Endodermal cell (in vitro differentiated cells): ENCODE measurements around the gene APOH. TPM values are rescaled to one million over a fixed set of nuclear protein-coding genes. Genes with fewer than 3 reads are reported as not detected.

ENCODE experiments used
- DNase-seq: peaks from one replicate; pipeline ENCODE4 v3.0.0-alpha.2; 2017
- H3K27ac ChIP-seq: 2 replicates; pipeline ENCODE4 v1.5.1; 2013; ENCODE audit warnings: mild to moderate bottlenecking, low read depth, low read length, moderate library complexity
- H3K27me3 ChIP-seq: 2 replicates; pipeline ENCODE4 v1.6.1; 2013; ENCODE audit warnings: mild to moderate bottlenecking, low read length, moderate library complexity; ENCODE audit not compliant: insufficient read depth, control insufficient read depth, poor library complexity, severe bottlenecking
- H3K36me3 ChIP-seq: 2 replicates; pipeline ENCODE4 v1.7.0; 2013; ENCODE audit warnings: mild to moderate bottlenecking, low read length, moderate library complexity; ENCODE audit not compliant: control insufficient read depth, insufficient read depth
- H3K4me1 ChIP-seq: one replicate; pipeline ENCODE4 v1.7.0; 2013; ENCODE audit warnings: low read length; ENCODE audit not compliant: control insufficient read depth, insufficient read depth
- H3K4me3 ChIP-seq: 2 replicates; pipeline ENCODE4 v1.5.1; 2013; ENCODE audit warnings: mild to moderate bottlenecking, low read length, moderate library complexity
- H3K9ac ChIP-seq: 2 replicates; pipeline ENCODE4 v1.6.1; 2013; ENCODE audit warnings: mild to moderate bottlenecking, low read length, moderate library complexity; ENCODE audit not compliant: poor library complexity, severe bottlenecking; ENCODE audit errors: extremely low read depth
- H3K9me3 ChIP-seq: 2 replicates; pipeline ENCODE4 v1.6.1; 2013; ENCODE audit warnings: mild to moderate bottlenecking, low read length, moderate library complexity; ENCODE audit not compliant: control insufficient read depth
- H3K27ac Mint-ChIP-seq: 2 replicates; pipeline ENCODE4 v1.8.0; 2020; ENCODE audit warnings: mixed read lengths
- H3K27me3 Mint-ChIP-seq: 2 replicates; pipeline ENCODE4 v1.8.0; 2021; ENCODE audit warnings: mild to moderate bottlenecking, mixed read lengths; ENCODE audit not compliant: insufficient read depth
- H3K36me3 Mint-ChIP-seq: 2 replicates; pipeline ENCODE4 v1.8.0; 2020; ENCODE audit warnings: low read depth, mixed read lengths
- H3K4me1 Mint-ChIP-seq: 2 replicates; pipeline ENCODE4 v1.8.0; 2020; ENCODE audit warnings: mixed read lengths
- H3K4me3 Mint-ChIP-seq: 2 replicates; pipeline ENCODE4 v1.8.0; 2020; ENCODE audit warnings: mild to moderate bottlenecking, moderate library complexity, mixed read lengths
- H3K9me3 Mint-ChIP-seq: 2 replicates; pipeline ENCODE4 v1.8.0; 2020; ENCODE audit warnings: mild to moderate bottlenecking, mixed read lengths
- CTCF ChIP-seq: fragments of 200-600 bp; sonication (generic); conservative IDR thresholded peaks from 2 replicates; pipeline ENCODE4 v1.5.0; 2021; ENCODE audit warnings: antibody characterized with exemption, mild to moderate bottlenecking
- WGBS, 2 experiments: methylation state at CpG; one replicate each; pipeline versions ENCODE4 v1.1.5 to v1.1.7; 2013; ENCODE audit warnings: missing lambda C conversion rate in 2 of 2, mixed read lengths in 1 of 2; ENCODE audit not compliant: insufficient coverage in 1 of 2, insufficient read length in 1 of 2; 5-methylcytosine and 5-hydroxymethylcytosine counted together
- total RNA-seq, 2 donors: library from RNA; stranded (reverse); fragmentation: NEBNext Ultra II Directional in 1 of 2; extraction: Animal tissue kit (Norgen Biotek cat#: 25700) in 1 of 2; gene quantifications; 2 replicates in 1 of 2; 3 replicates in 1 of 2; pipeline ENCODE4 v1.2.1, GENCODE V29; 2021

Gene APOH
- total RNA-seq, 2 donors from 2014 or later, result not detected

DNA sequence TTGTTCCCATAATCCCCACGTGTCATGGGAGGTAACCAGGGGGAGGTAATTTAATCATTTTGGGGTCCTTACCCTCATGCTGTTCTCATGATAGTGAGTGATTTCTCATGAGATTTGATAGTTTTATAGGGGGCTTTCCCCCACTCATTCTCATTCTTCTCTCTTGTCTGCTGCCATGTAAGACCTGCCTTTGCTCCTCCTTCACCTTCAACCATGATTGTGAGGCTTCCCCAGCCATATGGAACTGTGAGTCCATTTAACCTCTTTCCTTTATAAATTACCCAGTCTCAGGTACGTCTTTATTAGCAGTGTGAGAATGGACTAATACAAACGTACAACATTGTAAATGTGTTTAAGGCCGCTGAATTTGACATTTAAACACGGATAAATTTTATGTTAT lies 35.5 kb upstream of the APOH start:
- no peak overlapping the region for H3K4me3 ChIP-seq
- H3K27me3 ChIP-seq, result no peaks in the 10 kb centered on the region
- Mint-ChIP-seq H3K27ac (no peak overlapping the region), H3K4me3 (no peak overlapping the region), H3K9me3 (peaks cover 12% of the 10 kb centered on the region), H3K4me1 (peaks cover 7% of the 10 kb centered on the region), H3K27me3 (peaks cover 2% of the 10 kb centered on the region), H3K36me3 (no peaks in the 10 kb centered on the region)
- H3K36me3 ChIP-seq, result no peaks in the 10 kb centered on the region
- no peaks in the 10 kb centered on the region for H3K4me1 ChIP-seq
- no peak overlapping the region for H3K9ac ChIP-seq
- H3K9me3 ChIP-seq, result peaks cover 5% of the 10 kb centered on the region
- H3K27ac ChIP-seq, result no peak overlapping the region
- WGBS, 2 experiments, result 95 to 100% methylated on average over 1 to 5 of the region's 5 CpGs
- no peak for DNase-seq
- no peak for TF ChIP-seq CTCF

- Histone ChIP-seq H3K27ac (no peak overlapping the region), H3K36me3 (no peaks in the 10 kb centered on the region), H3K9ac (no peak overlapping the region), H3K9me3 (peaks cover 5% of the 10 kb centered on the region), H3K4me3 (no peak overlapping the region), H3K27me3 (no peaks in the 10 kb centered on the region), H3K4me1 (no peaks in the 10 kb centered on the region)
- Mint-ChIP-seq H3K36me3 (no peaks in the 10 kb centered on the region), H3K4me1 (peaks cover 7% of the 10 kb centered on the region), H3K9me3 (peaks cover 7% of the 10 kb centered on the region), H3K27me3 (no peaks in the 10 kb centered on the region), H3K4me3 (no peak overlapping the region), H3K27ac (no peak overlapping the region)
- DNase-seq, result no peak
- 79 to 92% methylated on average over 2 of the region's 2 CpGs for WGBS, 2 experiments
- no peak for TF ChIP-seq CTCF
Measured at GRCh38 chr17:66262767-66263166, 33.6 kb upstream of the APOH start.

DNA sequence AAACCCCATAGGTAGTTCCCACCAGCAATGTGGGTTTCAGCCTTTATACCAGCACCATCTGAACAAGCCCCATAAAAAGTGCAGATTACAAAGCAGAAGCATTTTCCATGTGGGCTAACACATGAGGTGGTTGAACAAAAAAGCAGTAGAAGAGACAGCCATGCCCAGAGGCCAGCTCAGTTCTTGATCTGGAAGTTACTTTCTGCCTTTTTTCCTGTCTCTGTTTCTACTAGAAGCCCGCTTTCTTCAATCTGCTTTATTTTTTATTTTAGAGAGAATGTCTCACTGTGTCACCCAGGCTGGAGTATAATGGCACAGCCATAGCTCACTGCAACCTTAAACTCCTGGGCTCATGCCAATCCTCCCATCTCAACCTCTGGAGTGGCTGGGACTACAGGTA lies 31.5 kb upstream of the APOH start:
- Mint-ChIP-seq H3K36me3 (no peaks in the 10 kb centered on the region), H3K4me3 (no peak overlapping the region), H3K27me3 (no peaks in the 10 kb centered on the region), H3K9me3 (peaks cover 7% of the 10 kb centered on the region), H3K27ac (no peak overlapping the region), H3K4me1 (peaks cover 6% of the 10 kb centered on the region)
- DNase-seq, result no peak
- TF ChIP-seq CTCF, result no peak
- H3K9ac ChIP-seq, result no peak overlapping the region
- 100% methylated on average over 1 of the region's 1 CpG; no CpG with 5 or more reads in 1 of the 2 experiments for WGBS, 2 experiments
- no peak overlapping the region for H3K27ac ChIP-seq
- H3K4me1 ChIP-seq, result no peaks in the 10 kb centered on the region
- H3K27me3 ChIP-seq, result no peaks in the 10 kb centered on the region
- H3K9me3 ChIP-seq, result peaks cover 5% of the 10 kb centered on the region
- no peaks in the 10 kb centered on the region for H3K36me3 ChIP-seq
- H3K4me3 ChIP-seq, result no peak overlapping the region
